NCI-H146 treated with DMSO at 0.1 percent for 48 hours (cell line): ENCODE measurements around the gene CSNK1G1.
"Not testable (repeated sequence)": the region's sequence is repeated elsewhere in the genome, so short reads cannot be mapped to it uniquely, and the experiment has no call there.

Source experiments
- DNase-seq: peaks from one replicate; lab custom pipeline; 2025; ENCODE audit not compliant: unreplicated experiment; lab: John Stamatoyannopoulos, UW

The CSNK1G1 gene

GRCh38 chr15:64137226-64137833 lies 218.6 kb downstream of the CSNK1G1 start:
- no peak for DNase-seq

GRCh38 chr15:64136347-64136746 lies 219.6 kb downstream of the CSNK1G1 start:
- no peak for DNase-seq

- DNase-seq: no peak
Measured at GRCh38 chr15:64134345-64134829, 221.6 kb downstream of the CSNK1G1 start.

- DNase-seq: no peak
Measured at GRCh38 chr15:64133623-64134344, 222.2 kb downstream of the CSNK1G1 start.

GRCh38 chr15:64132217-64132616 lies 223.8 kb downstream of the CSNK1G1 start:
- no peak for DNase-seq

- no peak for DNase-seq
Measured at GRCh38 chr15:64131547-64131946, 224.4 kb downstream of the CSNK1G1 start.

GRCh38 chr15:64130159-64130558 lies 225.8 kb downstream of the CSNK1G1 start:
- no peak for DNase-seq

- DNase-seq: no peak
Measured at GRCh38 chr15:64127521-64128270, 228.3 kb downstream of the CSNK1G1 start.

GRCh38 chr15:64125978-64126377 lies 230.0 kb downstream of the CSNK1G1 start:
- no peak for DNase-seq

GRCh38 chr15:64122936-64123351 lies 233.0 kb downstream of the CSNK1G1 start:
- DNase-seq: no peak

- no peak for DNase-seq
Measured at GRCh38 chr15:64122444-64122843, 233.5 kb downstream of the CSNK1G1 start.

GRCh38 chr15:64121614-64122013 lies 234.4 kb downstream of the CSNK1G1 start:
- no peak for DNase-seq

GRCh38 chr15:64120322-64120721 lies 235.7 kb downstream of the CSNK1G1 start:
- DNase-seq: not testable (repeated sequence)

GRCh38 chr15:64117759-64118487 lies 238.1 kb downstream of the CSNK1G1 start:
- DNase-seq: no peak
